ENCODE results near the gene ERAL1. TPM values are rescaled to one million over a fixed set of nuclear protein-coding genes. Genes with fewer than 3 reads are reported as not detected.
"Not testable (repeated sequence)": the region's sequence is repeated elsewhere in the genome, so short reads cannot be mapped to it uniquely, and the experiment has no call there.

Gene ERAL1
- total RNA-seq, 2 donors from 2014 or later, result 19.0 to 20.5 TPM

DNA sequence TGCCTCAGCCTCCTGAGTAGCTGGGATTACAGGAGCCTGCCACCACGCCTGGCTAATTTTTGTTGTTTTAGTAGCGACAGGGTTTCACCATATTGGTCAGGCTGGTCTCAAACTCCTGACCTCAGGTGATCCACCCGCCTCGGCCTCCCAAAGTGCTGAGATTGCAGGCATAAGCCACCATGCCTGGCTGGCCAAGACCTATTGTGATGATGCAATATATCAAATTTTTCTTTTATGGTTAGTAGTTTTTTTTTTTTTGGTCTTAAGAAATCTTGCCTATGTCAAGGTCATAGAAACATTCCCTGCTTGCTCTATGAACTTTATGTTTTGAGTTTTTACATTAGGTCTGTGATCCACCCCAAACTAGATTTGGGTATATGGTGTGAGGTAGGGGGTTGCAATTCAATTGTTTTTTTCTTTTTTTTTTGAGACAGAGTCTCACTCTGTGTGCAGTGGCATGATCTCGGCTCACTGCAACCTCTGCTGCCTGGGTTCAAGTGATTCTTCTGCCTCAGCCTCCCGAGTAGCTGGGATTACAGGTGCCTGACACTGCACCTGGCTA lies 22.4 kb downstream of the ERAL1 start:
- peaks cover 12% of the 10 kb centered on the region for H3K36me3 Mint-ChIP-seq (ENCODE audit: low read depth)
- not testable (repeated sequence) for DNase-seq; H3K4me3 Mint-ChIP-seq; H3K9me3 ChIP-seq (ENCODE audit: control insufficient read depth, low read length, poor library complexity, severe bottlenecking); H3K27me3 Mint-ChIP-seq; H3K4me1 Mint-ChIP-seq; ATAC-seq; H3K27ac Mint-ChIP-seq

- DNase-seq (no peak), ATAC-seq (no peak)
- H3K36me3 Mint-ChIP-seq (ENCODE audit: low read depth), result peaks cover 12% of the 10 kb centered on the region
- H3K27me3 Mint-ChIP-seq, result no peaks in the 10 kb centered on the region
- H3K4me3 Mint-ChIP-seq, result no peak overlapping the region
- H3K9me3 ChIP-seq (ENCODE audit: control insufficient read depth, low read length, poor library complexity, severe bottlenecking), result no peaks in the 10 kb centered on the region
- no peak overlapping the region for H3K27ac Mint-ChIP-seq
- peaks cover 6% of the 10 kb centered on the region for H3K4me1 Mint-ChIP-seq
Measured at GRCh38 chr17:28878158-28878910, 23.5 kb downstream of the ERAL1 start.

DNA sequence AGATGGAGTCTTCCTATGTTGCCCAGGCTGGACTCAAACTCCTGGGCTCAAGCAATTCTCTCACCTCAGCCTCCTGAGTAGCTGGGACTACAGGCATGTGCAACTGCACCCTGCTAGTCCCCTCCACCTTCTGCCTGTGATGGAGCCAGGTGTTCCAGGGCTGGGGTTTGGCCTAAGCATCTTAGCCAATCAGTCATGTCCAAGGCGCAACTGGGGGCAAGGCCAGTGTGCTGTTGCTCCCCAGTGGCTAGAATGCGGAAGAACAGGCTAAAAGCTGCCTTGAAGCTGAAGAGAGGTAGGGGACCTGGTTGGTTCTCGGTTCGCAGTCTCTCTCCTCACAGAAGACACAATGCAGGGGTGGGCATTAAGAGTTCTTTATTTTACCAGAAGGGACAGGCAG lies 24.2 kb downstream of the ERAL1 start:
- Mint-ChIP-seq H3K4me3 (no peak overlapping the region), H3K27ac (no peak overlapping the region), H3K4me1 (peaks cover 6% of the 10 kb centered on the region), H3K27me3 (no peaks in the 10 kb centered on the region), H3K36me3 (ENCODE audit: low read depth) (peaks cover 12% of the 10 kb centered on the region)
- DNase-seq, result no peak
- no peak for ATAC-seq
- no peaks in the 10 kb centered on the region for H3K9me3 ChIP-seq (ENCODE audit: control insufficient read depth, low read length, poor library complexity, severe bottlenecking)

DNA sequence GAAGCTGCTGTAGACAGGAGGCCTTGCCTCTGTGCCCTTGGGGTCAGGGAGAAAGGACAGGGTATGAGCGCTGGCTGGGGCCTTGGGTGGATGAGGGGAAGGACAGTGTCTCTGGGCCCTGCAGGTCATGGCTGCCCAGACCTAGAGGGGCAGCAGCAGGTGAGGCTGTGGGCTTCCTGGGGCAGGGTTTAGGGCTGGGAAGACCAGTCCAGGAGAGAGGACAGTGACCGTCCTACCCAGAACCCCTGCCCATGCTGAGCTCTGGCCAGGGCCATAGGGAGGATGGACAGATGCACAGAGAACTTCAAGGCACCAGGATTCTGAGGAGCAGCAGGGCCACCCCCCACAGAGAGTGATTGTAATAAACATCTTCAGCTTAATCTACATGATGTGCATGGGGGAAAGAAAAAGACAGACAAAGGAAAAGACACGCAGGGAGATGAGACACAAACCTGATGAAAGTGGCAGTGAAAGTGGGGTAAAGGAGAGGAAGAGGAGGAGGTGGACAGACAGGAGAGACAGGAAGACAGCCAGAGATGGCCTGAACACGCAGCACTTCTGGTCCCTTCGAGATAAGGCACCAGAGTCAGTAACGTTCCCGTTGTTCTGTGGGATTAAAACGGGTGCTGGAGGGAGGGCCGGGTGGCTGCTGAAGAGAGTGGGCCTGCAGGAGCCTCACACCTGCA lies 25.2 kb downstream of the ERAL1 start:
- Mint-ChIP-seq H3K4me3 (peak overlapping the region; percentile 19), H3K27ac (no peak overlapping the region), H3K4me1 (peaks cover 9% of the 10 kb centered on the region), H3K36me3 (ENCODE audit: low read depth) (peaks cover 13% of the 10 kb centered on the region), H3K27me3 (no peaks in the 10 kb centered on the region)
- ATAC-seq, result no peak
- H3K9me3 ChIP-seq (ENCODE audit: control insufficient read depth, low read length, poor library complexity, severe bottlenecking), result no peaks in the 10 kb centered on the region
- DNase-seq, result no peak

DNA sequence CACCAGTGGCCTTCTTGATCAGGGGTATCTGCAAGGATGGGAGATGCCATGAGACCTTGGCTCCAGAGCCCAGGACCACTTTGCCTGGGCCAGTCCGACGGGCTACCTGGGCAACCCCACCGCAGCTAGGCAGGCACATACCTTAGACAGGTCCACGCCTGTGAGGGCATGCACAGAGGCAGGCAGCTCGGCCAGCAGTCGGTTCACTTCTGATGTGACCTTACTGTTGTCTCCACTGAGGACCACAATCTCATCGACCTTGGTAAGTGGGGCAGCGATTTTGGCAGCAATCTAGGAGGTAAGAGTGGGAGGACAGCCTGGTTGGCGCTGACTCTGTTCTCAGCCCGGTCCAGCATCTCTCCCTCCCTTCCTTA lies 25.7 kb downstream of the ERAL1 start:
- Mint-ChIP-seq H3K27me3 (no peaks in the 10 kb centered on the region), H3K27ac (no peak overlapping the region), H3K4me1 (peaks cover 13% of the 10 kb centered on the region), H3K36me3 (ENCODE audit: low read depth) (peaks cover 14% of the 10 kb centered on the region), H3K4me3 (no peak overlapping the region)
- no peak for DNase-seq
- no peaks in the 10 kb centered on the region for H3K9me3 ChIP-seq (ENCODE audit: control insufficient read depth, low read length, poor library complexity, severe bottlenecking)
- no peak for ATAC-seq

DNA sequence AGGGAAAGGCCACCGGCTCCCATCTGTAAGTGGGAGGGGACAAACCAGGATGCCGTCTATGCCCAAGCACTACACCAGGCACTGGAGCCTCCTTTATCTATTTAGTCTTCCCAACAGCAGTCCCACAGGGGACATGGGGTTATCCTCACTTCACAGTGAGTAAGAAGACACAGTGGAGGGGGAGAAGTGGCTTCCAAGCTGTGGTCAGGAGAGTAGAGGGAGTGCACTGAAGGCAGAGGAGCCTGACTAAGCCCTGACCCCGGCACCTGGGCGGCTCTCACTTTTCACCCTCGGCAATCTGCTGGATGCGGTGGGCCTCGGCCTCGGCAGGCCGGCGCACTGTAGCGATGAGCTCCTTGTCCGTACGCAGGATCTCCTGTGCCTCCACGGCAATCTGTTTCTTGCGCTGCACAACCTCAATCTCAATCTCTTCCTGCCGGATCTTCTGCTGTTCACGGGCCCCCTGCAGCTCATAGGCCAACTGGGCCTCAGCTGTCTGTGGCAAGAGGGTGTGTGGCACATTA lies 26.8 kb downstream of the ERAL1 start:
- no peak for DNase-seq
- H3K9me3 ChIP-seq (ENCODE audit: control insufficient read depth, low read length, poor library complexity, severe bottlenecking), result no peaks in the 10 kb centered on the region
- Mint-ChIP-seq H3K4me3 (no peak overlapping the region), H3K27me3 (no peaks in the 10 kb centered on the region), H3K27ac (no peak overlapping the region), H3K4me1 (peaks cover 13% of the 10 kb centered on the region), H3K36me3 (ENCODE audit: low read depth) (peaks cover 14% of the 10 kb centered on the region)
- no peak for ATAC-seq

DNA sequence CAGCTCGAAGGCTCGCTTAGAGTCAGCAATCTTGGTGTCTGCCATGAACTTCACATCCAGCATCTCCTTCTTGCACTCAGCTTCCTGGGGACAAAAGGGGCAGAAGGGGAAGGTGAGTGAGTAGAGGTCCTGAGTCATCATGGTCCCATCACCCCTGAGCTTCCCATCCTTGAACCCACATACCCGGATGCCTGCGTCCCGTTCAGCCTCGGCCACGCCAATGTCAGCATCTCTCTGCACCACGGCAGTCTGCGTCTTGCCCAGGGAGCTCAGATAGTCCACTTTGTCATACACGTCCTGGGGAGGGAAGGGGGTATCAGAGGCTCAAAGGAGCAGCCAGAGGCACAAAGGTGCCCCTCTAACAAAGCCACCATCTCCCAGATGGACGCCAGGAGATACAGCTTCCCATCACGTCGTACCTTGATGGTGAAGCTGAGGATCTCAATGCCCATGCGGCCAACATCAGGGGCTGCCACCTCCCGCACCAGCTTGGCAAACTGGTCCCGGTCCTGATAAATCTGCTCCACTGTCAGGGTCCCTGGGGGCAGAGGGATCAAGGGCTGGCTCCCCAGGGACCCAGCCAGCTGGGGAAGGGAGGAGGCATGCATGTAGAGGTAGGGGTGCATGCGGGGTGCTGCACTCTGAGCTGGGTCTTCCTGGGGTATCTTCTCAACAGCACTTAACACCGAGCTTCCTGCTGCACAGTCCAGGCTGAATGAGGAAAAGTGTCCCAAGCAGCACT lies 27.5 kb downstream of the ERAL1 start:
- Mint-ChIP-seq H3K4me3 (no peak overlapping the region), H3K27ac (no peak overlapping the region), H3K27me3 (no peaks in the 10 kb centered on the region), H3K4me1 (peaks cover 13% of the 10 kb centered on the region), H3K36me3 (ENCODE audit: low read depth) (peaks cover 14% of the 10 kb centered on the region)
- H3K9me3 ChIP-seq (ENCODE audit: control insufficient read depth, low read length, poor library complexity, severe bottlenecking), result no peaks in the 10 kb centered on the region
- ATAC-seq (no peak), DNase-seq (no peak)

- Mint-ChIP-seq H3K4me3 (no peak overlapping the region), H3K4me1 (peaks cover 10% of the 10 kb centered on the region), H3K27me3 (no peaks in the 10 kb centered on the region), H3K27ac (no peak overlapping the region), H3K36me3 (ENCODE audit: low read depth) (peaks cover 8% of the 10 kb centered on the region)
- ATAC-seq (no peak), DNase-seq (no peak)
- no peaks in the 10 kb centered on the region for H3K9me3 ChIP-seq (ENCODE audit: control insufficient read depth, low read length, poor library complexity, severe bottlenecking)
Measured at GRCh38 chr17:28883967-28884702, 29.3 kb downstream of the ERAL1 start.

- no peaks in the 10 kb centered on the region for H3K9me3 ChIP-seq (ENCODE audit: control insufficient read depth, low read length, poor library complexity, severe bottlenecking)
- Mint-ChIP-seq H3K27me3 (no peaks in the 10 kb centered on the region), H3K4me3 (no peak overlapping the region), H3K36me3 (ENCODE audit: low read depth) (peaks cover 4% of the 10 kb centered on the region), H3K27ac (peak overlapping the region; percentile 21), H3K4me1 (peaks cover 10% of the 10 kb centered on the region)
- DNase-seq (no peak), ATAC-seq (no peak)
Measured at GRCh38 chr17:28885363-28885762, 30.5 kb downstream of the ERAL1 start.

- Mint-ChIP-seq H3K27ac (peak overlapping the region; percentile 39), H3K4me1 (peaks cover 11% of the 10 kb centered on the region), H3K4me3 (no peak overlapping the region), H3K27me3 (no peaks in the 10 kb centered on the region), H3K36me3 (ENCODE audit: low read depth) (peaks cover 4% of the 10 kb centered on the region)
- no peak for DNase-seq
- no peaks in the 10 kb centered on the region for H3K9me3 ChIP-seq (ENCODE audit: control insufficient read depth, low read length, poor library complexity, severe bottlenecking)
- ATAC-seq, result no peak
Measured at GRCh38 chr17:28885951-28886350, 31.1 kb downstream of the ERAL1 start.

DNA sequence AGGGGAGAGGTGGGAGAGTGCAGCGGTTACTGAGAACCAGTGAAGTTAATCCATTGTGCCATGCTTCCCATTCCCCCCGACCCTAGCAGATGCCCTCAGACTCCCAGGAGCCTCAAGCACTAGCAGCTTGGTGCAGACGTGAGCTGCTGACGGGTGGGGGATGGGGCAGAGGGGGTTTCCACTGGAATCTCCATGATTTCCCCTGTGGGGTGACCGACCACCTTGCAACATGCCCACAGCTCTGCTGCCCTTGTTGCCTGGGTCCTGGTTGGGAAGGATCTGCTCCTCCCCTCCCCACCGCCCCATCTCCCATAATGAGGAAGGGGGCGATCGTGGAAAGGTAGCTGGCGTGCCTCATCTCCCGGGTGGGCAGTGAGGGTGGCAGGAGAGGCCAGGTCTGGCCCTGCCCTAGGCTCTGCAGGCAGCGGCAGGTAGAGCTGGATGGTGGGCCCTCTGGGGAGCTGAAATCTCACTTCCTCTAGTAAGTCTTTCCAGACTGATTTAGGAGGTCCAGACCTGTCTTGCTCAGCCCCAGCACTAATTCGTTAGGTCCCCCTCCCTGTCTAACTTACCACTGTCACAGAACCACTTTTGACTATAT lies 33.2 kb downstream of the ERAL1 start:
- peaks cover 2% of the 10 kb centered on the region for H3K36me3 Mint-ChIP-seq (ENCODE audit: low read depth)
- no peak for DNase-seq
- no peak overlapping the region for H3K27ac Mint-ChIP-seq
- ATAC-seq, result no peak
- H3K9me3 ChIP-seq (ENCODE audit: control insufficient read depth, low read length, poor library complexity, severe bottlenecking), result no peaks in the 10 kb centered on the region
- H3K27me3 Mint-ChIP-seq, result no peaks in the 10 kb centered on the region
- H3K4me3 Mint-ChIP-seq, result no peak overlapping the region
- H3K4me1 Mint-ChIP-seq, result peaks cover 23% of the 10 kb centered on the region

- no peaks in the 10 kb centered on the region for H3K9me3 ChIP-seq (ENCODE audit: control insufficient read depth, low read length, poor library complexity, severe bottlenecking)
- no peak overlapping the region for H3K4me3 Mint-ChIP-seq
- H3K36me3 Mint-ChIP-seq (ENCODE audit: low read depth), result peaks cover 2% of the 10 kb centered on the region
- H3K27ac Mint-ChIP-seq, result no peak overlapping the region
- H3K4me1 Mint-ChIP-seq, result peaks cover 31% of the 10 kb centered on the region
- DNase-seq (no peak), ATAC-seq (no peak)
- no peaks in the 10 kb centered on the region for H3K27me3 Mint-ChIP-seq
Measured at GRCh38 chr17:28888832-28889231, 34.0 kb downstream of the ERAL1 start.
